Stimulated activated CD4-positive, alpha-beta T cell treated with anti-CD3 and anti-CD28 coated beads, TNF-alpha, amount 100 ng/mL, for 48 hours (primary cell): ENCODE data around the gene KCNF1.
"Not testable (repeated sequence)": the region's sequence is repeated elsewhere in the genome, so short reads cannot be mapped to it uniquely, and the experiment has no call there.

Experiments used
- DNase-seq, 3 donors: peaks; one replicate each; pipeline ENCODE4 v3.0.0-alpha.2; 2020; ENCODE audit warnings: low read depth in 3 of 3

Gene KCNF1

GRCh38 chr2:10939058-10939457, 27.3 kb downstream of the KCNF1 start:
- no peak for DNase-seq

GRCh38 chr2:10940596-10940995, 28.9 kb downstream of the KCNF1 start:
- no peak for DNase-seq

GRCh38 chr2:10941383-10941782, 29.6 kb downstream of the KCNF1 start:
- no peak for DNase-seq

- no peak for DNase-seq
These were observed 33.1 kb downstream of the KCNF1 start for GRCh38 chr2:10944799-10945198.

DNA sequence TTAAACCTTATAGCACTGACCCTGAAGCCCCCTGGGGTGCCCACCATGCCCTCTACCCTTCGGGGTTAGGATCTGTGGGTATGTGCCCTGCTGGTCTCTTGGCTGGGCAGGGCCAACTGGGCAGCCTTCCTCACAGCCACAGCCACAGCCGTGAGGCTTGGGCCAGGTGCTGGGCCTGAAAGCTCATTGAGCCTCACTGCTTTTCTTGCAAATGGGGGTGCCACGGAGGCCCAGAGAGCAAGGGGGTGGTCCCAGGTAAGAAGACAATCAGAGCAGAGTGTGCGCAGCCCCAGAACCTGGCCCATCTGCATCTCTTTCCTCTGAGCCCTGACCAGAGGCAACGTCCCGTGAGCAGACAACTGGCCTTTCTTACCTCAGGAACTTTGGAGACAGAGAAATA, 34.7 kb downstream of the KCNF1 start:
- no peak for DNase-seq

DNA sequence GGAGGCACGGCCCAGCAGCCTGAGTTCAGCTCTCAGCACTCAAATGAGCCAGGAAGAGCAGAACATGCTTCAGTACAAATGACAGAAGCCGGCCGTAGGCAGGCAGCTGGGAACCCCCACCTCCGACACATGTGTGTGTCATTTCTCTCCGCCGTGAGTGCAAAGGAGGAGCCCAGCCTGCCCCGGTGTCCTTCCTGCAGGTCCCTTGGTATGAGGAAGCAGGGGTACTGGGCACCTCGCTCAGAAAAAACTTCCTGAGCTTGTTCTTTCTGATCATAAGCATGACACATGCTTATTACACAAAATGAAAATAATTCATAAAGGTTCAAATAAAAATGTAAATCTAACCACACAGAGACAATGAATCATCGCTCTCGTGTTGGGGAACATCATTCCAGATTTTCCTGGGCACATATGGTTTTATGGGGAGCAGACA, 35.3 kb downstream of the KCNF1 start:
- DNase-seq: no peak

GRCh38 chr2:10947446-10948187, 35.9 kb downstream of the KCNF1 start:
- DNase-seq: no peak

DNA sequence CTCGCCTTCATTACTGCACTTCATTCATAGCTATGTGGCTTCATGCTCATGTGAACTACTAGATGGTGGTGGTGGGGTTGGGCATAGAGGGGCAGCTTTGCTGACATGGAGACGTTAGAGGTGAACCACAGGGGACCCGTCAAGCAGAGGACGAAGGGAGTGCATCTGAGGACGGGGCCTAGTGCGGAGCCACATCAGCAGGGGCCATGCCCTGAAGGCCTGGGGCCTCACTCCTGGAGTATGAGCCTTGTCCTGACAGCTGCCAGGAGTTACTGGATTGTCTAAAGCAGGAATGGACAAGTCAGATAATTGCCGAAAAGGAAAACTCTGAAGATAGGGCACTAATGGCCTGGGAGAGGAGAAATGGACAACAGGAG, 36.4 kb downstream of the KCNF1 start:
- DNase-seq: no peak

DNA sequence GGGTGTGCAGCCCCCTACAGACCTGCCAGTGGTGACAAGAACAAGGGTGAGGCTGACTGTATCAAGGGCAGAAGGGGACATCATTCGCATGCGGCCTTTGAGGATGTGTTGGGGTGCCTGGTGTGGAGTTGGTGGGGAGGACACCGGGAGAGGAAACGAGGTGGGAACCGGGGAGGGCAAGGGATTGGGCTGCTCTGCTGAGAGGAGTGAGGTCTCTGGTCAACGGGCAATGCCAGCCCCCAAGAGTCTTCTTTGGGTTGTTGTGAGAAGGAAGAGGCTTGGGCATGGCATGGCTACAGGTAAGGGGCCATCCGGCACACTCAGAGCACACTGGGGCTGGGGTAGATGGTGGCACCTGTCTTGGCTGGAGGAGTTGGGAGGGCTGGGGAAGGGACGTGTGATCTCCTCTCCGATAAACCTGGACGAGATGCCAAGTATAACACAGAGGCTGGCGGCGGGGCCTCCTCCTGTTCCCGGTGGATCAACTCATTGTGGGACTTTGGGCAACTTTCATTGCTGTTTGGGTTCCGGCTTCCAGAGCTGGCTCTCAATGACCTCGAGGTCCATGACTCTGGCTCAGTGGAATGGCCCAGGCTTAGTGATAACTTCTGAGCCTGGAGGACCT, 37.0 kb downstream of the KCNF1 start:
- no peak for DNase-seq

- no peak for DNase-seq
These were observed 38.1 kb downstream of the KCNF1 start for GRCh38 chr2:10949835-10950234.

DNA sequence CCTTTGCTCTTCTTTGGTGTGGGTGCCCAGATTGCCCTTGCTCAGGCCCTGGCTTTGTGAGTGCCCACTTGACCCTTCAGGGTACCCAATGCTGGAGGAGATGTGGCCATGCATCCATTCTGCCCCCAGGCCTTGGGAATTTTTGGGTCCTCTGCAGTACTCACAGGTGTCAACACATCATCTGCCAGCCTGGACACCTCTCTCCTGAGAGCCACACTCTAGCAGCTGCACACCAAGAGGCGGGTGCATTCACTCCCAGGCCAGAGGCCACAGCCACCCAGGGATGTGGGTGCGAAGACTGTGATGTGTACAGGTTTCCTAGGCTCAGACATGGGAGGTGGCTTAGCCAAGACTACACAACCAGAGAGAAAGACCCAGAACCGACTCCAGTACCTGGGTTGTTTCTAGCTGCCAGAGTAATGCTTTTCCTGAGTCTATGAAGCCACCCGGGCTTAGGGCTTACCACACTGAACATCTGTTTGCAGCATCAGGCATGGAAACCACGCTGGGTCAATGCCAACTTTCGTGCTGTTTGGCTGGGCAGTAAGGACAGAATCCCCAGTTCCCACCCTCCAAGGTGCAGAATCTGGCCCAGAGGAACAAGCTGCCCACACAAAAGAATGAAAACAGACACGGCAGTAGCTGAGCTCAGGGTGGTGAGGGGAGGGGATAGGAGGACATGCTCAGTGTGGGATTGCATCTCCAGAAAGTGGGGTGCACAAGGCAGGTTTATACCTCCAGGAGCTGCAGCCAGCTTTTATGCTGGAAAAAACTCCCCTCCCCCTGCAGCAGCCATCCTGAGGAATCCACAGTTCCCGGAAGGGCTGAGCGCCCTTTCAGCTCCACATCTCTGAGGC, 40.1 kb downstream of the KCNF1 start:
- DNase-seq: no peak

DNA sequence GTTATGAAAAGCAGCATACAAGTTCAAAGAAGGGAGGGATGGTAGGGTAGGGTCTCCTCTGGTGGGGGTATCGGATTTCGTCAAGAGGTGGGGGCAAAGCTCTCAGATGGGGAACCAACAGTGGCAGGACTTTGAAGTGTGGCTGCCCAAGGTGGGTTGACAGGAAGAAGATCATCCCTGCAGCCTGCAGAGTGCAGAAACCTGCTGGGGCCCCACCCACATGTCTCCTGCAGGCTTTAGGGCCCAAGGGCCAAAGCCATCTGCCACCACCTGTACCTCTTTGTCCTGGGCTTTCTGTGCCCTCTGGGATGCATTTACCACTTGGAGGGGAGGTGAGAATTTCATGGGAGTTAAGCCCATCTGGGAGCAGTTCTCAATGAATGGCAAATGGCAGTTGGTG, 42.7 kb downstream of the KCNF1 start:
- no peak for DNase-seq

- DNase-seq: no peak
These were observed 43.4 kb downstream of the KCNF1 start for GRCh38 chr2:10954856-10955818.

GRCh38 chr2:10956006-10956790, 44.5 kb downstream of the KCNF1 start:
- no peak for DNase-seq

GRCh38 chr2:10957391-10957790, 45.7 kb downstream of the KCNF1 start:
- no peak for DNase-seq

DNA sequence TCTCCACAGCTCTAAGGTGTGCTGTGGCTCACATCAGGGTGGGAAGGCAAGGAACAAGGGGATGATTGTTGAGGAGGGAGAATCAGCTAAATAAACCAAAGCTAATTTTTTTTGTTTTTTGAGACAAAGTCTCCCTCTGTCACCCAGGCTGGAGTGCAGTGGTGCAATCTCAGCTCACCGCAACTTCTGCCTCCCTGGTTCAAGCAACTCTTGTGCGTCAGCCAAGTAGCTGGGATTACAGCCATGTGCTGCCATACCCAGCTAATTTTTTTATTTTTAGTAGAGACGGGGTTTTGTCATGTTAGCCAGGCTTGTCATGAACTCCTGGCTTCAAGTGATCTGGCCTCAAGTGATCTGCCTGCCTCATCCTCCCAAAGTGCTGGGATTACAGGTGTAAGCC, 46.7 kb downstream of the KCNF1 start:
- DNase-seq: not testable (repeated sequence)

DNA sequence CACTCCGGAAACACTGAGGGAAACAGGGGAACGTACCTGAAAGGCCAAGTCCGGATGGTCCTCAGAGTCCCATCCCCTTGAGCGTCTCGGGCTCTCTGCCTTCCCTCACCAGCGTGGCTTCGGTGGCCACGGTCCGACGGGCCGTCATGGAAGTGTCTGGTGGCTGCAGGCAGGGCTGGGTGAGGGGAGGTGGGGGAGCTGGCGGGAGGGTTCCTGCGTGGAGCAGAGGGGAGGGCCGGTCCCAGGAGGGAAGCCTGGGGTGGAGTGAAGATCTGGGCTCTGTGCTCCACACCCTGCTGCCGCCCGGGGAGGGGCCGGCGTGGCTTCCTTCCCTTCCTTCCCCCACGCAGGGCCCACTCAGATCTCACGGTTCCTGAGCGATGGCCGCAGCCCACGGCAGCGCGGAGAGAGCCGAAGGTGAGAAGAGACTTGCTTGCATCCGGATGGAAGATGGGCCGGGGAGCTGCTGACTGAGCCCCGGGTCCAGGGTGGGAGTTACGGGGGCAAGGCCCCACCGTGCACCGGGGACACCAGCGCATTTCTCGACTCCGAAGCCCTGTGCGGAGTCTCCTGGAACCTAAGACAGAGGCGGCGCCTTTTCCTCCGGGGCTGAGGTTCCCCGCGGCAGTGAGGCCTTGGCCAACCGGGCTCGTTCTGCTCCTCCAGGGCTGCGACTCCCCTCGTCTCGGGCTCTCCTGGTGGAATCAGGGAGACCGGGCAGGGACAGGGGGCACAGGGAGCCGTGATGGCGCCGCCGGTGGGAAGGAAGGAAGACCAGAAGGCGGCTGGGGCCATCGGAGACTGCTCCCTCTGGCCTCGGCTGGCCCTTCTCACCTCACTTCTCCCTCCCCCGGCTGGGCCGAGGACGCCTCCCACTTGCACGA, 49.1 kb downstream of the KCNF1 start:
- DNase-seq: no peak

DNA sequence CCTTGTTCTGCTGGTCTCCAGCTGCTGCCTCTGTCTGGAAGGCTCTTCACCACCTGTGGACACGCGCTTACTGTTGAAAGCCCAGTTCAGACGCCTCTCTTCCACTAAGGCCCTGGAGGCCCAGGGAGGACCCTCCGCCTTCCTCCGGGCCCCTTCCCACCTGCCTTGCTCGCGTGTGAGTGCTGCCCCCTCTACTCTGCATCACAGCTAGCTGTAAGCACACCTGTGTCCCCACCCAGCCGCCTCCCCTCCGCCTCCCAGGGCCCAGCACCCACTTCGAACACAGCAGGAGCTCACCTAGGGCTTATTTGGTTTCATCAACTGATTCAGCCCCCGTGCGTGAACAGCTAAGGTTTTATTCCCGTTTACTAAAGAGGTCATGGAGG, 49.7 kb downstream of the KCNF1 start:
- DNase-seq: no peak

DNA sequence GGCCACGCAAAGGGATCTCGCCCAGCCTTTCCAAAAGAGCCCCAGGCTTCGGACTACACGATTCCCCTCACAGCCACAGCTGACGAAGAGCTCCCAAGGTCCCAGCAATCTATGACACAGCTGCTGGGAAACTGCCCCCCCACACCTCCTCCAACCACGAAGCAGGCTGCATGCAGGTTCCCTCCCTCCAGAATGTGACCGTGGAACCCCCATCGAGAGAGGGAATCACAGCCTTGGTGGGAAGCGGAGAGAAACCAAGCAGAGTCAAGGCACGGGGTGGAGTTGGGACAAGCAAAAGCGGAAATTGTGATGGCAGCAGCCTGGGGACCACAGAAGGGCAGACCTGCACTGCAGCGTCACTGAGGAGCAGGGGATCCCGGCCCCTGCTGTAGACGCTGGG, 50.3 kb downstream of the KCNF1 start:
- no peak for DNase-seq

- DNase-seq: no peak
These were observed 51.4 kb downstream of the KCNF1 start for GRCh38 chr2:10963155-10963554.
